H9 (cell line): ENCODE data around the gene TADA2B. TPM values are rescaled to one million over a fixed set of nuclear protein-coding genes. Genes with fewer than 3 reads are reported as not detected.

Experiments used
- DNase-seq: peaks from one replicate; pipeline ENCODE4 v3.0.0-alpha.2; 2017
- H2AFZ ChIP-seq: one replicate; pipeline ENCODE4 v1.6.1; 2013; ENCODE audit warnings: mild to moderate bottlenecking, low read length, control low read depth, moderate library complexity
- H2AK5ac ChIP-seq: 2 replicates; pipeline ENCODE4 v1.6.1; 2013; ENCODE audit warnings: low read length, control low read depth, mixed read lengths; ENCODE audit not compliant: insufficient read length
- H2BK120ac ChIP-seq: one replicate; pipeline ENCODE4 v1.6.1; 2013; ENCODE audit warnings: low read depth, mild to moderate bottlenecking, low read length, control low read depth, inconsistent platforms; ENCODE audit not compliant: poor library complexity, severe bottlenecking
- H2BK12ac ChIP-seq: 2 replicates; pipeline ENCODE4 v1.6.1; 2013; ENCODE audit warnings: low read length, control low read depth, mixed read lengths, low read depth; ENCODE audit not compliant: insufficient read length
- H2BK15ac ChIP-seq: 2 replicates; pipeline ENCODE4 v1.6.1; 2013; ENCODE audit warnings: low read depth, low read length, control low read depth
- H2BK20ac ChIP-seq: one replicate; pipeline ENCODE4 v1.6.1; 2013; ENCODE audit warnings: low read depth, mild to moderate bottlenecking, low read length, control low read depth, inconsistent platforms; ENCODE audit not compliant: poor library complexity, severe bottlenecking
- H2BK5ac ChIP-seq: 2 replicates; pipeline ENCODE4 v1.6.1; 2013; ENCODE audit warnings: low read length, control low read depth, mixed read lengths; ENCODE audit not compliant: insufficient read length
- H3K14ac ChIP-seq: 2 replicates; pipeline ENCODE4 v1.6.1; 2013; ENCODE audit warnings: low read length, control low read depth; ENCODE audit not compliant: insufficient read depth
- H3K18ac ChIP-seq: 2 replicates; pipeline ENCODE4 v1.6.1; 2013; ENCODE audit warnings: low read depth, mild to moderate bottlenecking, mixed read lengths, low read length, control low read depth; ENCODE audit not compliant: insufficient read length
- H3K23ac ChIP-seq: 2 replicates; pipeline ENCODE4 v1.6.1; 2013; ENCODE audit warnings: low read length, control low read depth, mixed read lengths, low read depth; ENCODE audit not compliant: insufficient read length
- H3K23me2 ChIP-seq: 2 replicates; pipeline ENCODE4 v1.6.1; 2013; ENCODE audit warnings: low read depth, mild to moderate bottlenecking, mixed read lengths, low read length, control low read depth; ENCODE audit not compliant: insufficient read length, poor library complexity, severe bottlenecking
- H3K27ac ChIP-seq: 2 replicates; pipeline ENCODE4 v1.5.1; 2013; ENCODE audit warnings: low read length, control low read depth, mixed read lengths, low read depth; ENCODE audit not compliant: insufficient read length
- H3K27me3 ChIP-seq: 2 replicates; pipeline ENCODE4 v1.6.1; 2013; ENCODE audit warnings: low read length, control low read depth, inconsistent platforms; ENCODE audit not compliant: insufficient read depth
- H3K4ac ChIP-seq: 2 replicates; pipeline ENCODE4 v1.6.1; 2013; ENCODE audit warnings: low read depth, mild to moderate bottlenecking, control low read depth, inconsistent platforms, low read length, moderate library complexity
- H3K4me1 ChIP-seq: 2 replicates; pipeline ENCODE4 v1.6.1; 2013; ENCODE audit warnings: low read length, control low read depth, inconsistent platforms; ENCODE audit not compliant: insufficient read depth
- H3K4me2 ChIP-seq: 2 replicates; pipeline ENCODE4 v1.6.1; 2013; ENCODE audit warnings: low read length, control low read depth, mixed read lengths; ENCODE audit not compliant: insufficient read length, insufficient read depth
- H3K56ac ChIP-seq: 2 replicates; pipeline ENCODE4 v1.6.1; 2013; ENCODE audit warnings: low read depth, mild to moderate bottlenecking, mixed read lengths, low read length, control low read depth; ENCODE audit not compliant: insufficient read length
- H3K79me1 ChIP-seq: 2 replicates; pipeline ENCODE4 v1.6.1; 2013; ENCODE audit warnings: low read depth, mild to moderate bottlenecking, moderate library complexity, low read length, control low read depth, inconsistent platforms; ENCODE audit not compliant: insufficient read depth, poor library complexity, severe bottlenecking
- H3K79me2 ChIP-seq: 2 replicates; pipeline ENCODE4 v1.6.1; 2013; ENCODE audit warnings: low read length, control low read depth, inconsistent platforms; ENCODE audit not compliant: insufficient read depth
- H3K9ac ChIP-seq: 2 replicates; pipeline ENCODE4 v1.6.1; 2013; ENCODE audit warnings: low read length, control low read depth, mixed read lengths; ENCODE audit not compliant: insufficient read length; ENCODE audit errors: extremely low read depth
- H3K9me3 ChIP-seq: one replicate; pipeline ENCODE4 v1.6.1; 2013; ENCODE audit warnings: low read depth, low read length, inconsistent platforms; ENCODE audit not compliant: control insufficient read depth
- H3T11ph ChIP-seq: one replicate; pipeline ENCODE4 v1.6.1; 2013; ENCODE audit warnings: mild to moderate bottlenecking, low read length, control low read depth, inconsistent platforms
- H4K20me1 ChIP-seq: one replicate; pipeline ENCODE4 v1.6.1; 2013; ENCODE audit not compliant: control insufficient read depth, insufficient read length, insufficient read depth
- H4K5ac ChIP-seq: 2 replicates; pipeline ENCODE4 v1.6.1; 2013; ENCODE audit warnings: low read depth, mild to moderate bottlenecking, mixed read lengths, low read length, control low read depth; ENCODE audit not compliant: insufficient read length
- H4K8ac ChIP-seq: replicated peaks from 2 replicates; pipeline ENCODE4 v1.6.1; 2013; ENCODE audit warnings: low read length, control low read depth, mixed read lengths, low read depth; ENCODE audit not compliant: insufficient read length
- H4K91ac ChIP-seq: 2 replicates; pipeline ENCODE4 v1.6.1; 2013; ENCODE audit warnings: low read depth, mild to moderate bottlenecking, moderate library complexity, mixed read lengths, low read length, control low read depth; ENCODE audit not compliant: insufficient read length
- H3K27ac Mint-ChIP-seq, 3 experiments: 2 replicates in 2 of 3; 3 replicates in 1 of 3; pipeline ENCODE4 v1.8.0; 2020 to 2021; ENCODE audit warnings: mixed read lengths in 3 of 3, mild to moderate bottlenecking in 1 of 3, moderate library complexity in 1 of 3
- H3K27me3 Mint-ChIP-seq: 2 replicates; pipeline ENCODE4 v1.8.0; 2021; ENCODE audit warnings: low read depth, mild to moderate bottlenecking, moderate library complexity, mixed read lengths
- H3K36me3 Mint-ChIP-seq, 3 experiments: 2 replicates in 2 of 3; 3 replicates in 1 of 3; pipeline ENCODE4 v1.8.0; 2020 to 2021; ENCODE audit warnings: low read depth in 3 of 3, mixed read lengths in 3 of 3; ENCODE audit not compliant: insufficient read depth in 1 of 3
- H3K4me1 Mint-ChIP-seq, 2 experiments: 2 replicates each; pipeline ENCODE4 v1.8.0; 2020; ENCODE audit warnings: mixed read lengths in 2 of 2
- H3K4me3 Mint-ChIP-seq, 2 experiments: 2 replicates in 1 of 2; 3 replicates in 1 of 2; pipeline ENCODE4 v1.8.0; 2020 to 2021; ENCODE audit warnings: mild to moderate bottlenecking in 2 of 2, mixed read lengths in 2 of 2, moderate library complexity in 1 of 2
- H3K9me3 Mint-ChIP-seq, 2 experiments: 2 replicates in 1 of 2; 3 replicates in 1 of 2; pipeline ENCODE4 v1.8.0; 2020; ENCODE audit warnings: mild to moderate bottlenecking in 2 of 2, mixed read lengths in 2 of 2, moderate library complexity in 1 of 2
- WGBS: extraction: QIAGEN DNeasy Blood & Tissue Kit; methylation state at CpG from one replicate; pipeline ENCODE4 v1.1.7; 2013; ENCODE audit warnings: missing lambda C conversion rate, low lambda C conversion rate, mixed read lengths; ENCODE audit not compliant: insufficient read length; ENCODE audit errors: extremely low coverage; 5-methylcytosine and 5-hydroxymethylcytosine counted together
- total RNA-seq: library from RNA; stranded (reverse); gene quantifications from 2 replicates; pipeline ENCODE4 v1.2.1, GENCODE V29; 2021
- TF ChIP-seq, protein P1 (sequence below): fragments of 200-600 bp; sonication (generic); conservative IDR thresholded peaks from 3 replicates; pipeline ENCODE4 v1.8.0; 2021; ENCODE audit warnings: antibody characterized with exemption, mild to moderate bottlenecking

Gene TADA2B
- total RNA-seq, 1 experiment from 2014 or later = 14.0 TPM

DNA sequence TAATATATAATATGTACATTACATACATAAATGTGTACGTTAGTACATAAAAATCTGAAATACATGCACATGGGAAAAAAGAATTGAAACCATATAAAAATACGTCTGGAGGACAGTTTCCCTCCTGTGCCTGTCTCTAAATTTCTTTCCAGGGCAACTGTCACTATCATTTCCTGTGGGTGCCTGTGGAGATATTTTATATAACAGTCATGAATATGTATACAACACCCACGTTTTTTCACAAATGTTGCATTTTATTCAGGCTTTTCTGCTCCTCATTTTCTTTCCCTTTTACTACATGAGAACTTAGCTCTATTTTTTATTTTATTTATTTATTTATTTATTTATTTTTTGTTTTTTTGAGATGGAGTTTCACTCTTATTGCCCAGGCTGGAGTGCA is 48.9 kb downstream of the TADA2B start:
- Histone ChIP-seq H3K79me2 (no peaks in the 10 kb centered on the region), H3K23ac (no peak overlapping the region), H3K23me2 (no peaks in the 10 kb centered on the region), H4K91ac (no peak overlapping the region), H2BK120ac (no peak overlapping the region), H3K4me2 (no peak overlapping the region), H3K27me3 (peaks cover 22% of the 10 kb centered on the region; the same call in 1 of the 2 replicates), H3K56ac (no peak overlapping the region), H4K5ac (no peak overlapping the region), H3T11ph (no peak overlapping the region), H3K9me3 (no peaks in the 10 kb centered on the region), H2AFZ (no peak overlapping the region), H4K8ac (no peak overlapping the region), H2BK12ac (no peak overlapping the region), H2BK5ac (no peak overlapping the region), H2BK20ac (no peak overlapping the region), H4K20me1 (no peaks in the 10 kb centered on the region), H2AK5ac (no peak overlapping the region), H3K14ac (no peak overlapping the region), H3K18ac (no peak overlapping the region), H3K9ac (no peak overlapping the region), H3K4me1 (no peaks in the 10 kb centered on the region), H3K79me1 (no peaks in the 10 kb centered on the region), H3K4ac (no peak overlapping the region), H2BK15ac (no peak overlapping the region), H3K27ac (no peak overlapping the region)
- H3K9me3 Mint-ChIP-seq = peaks cover 7 to 8% of the 10 kb centered on the region in 2 experiments; a peak in 4 of 5 replicates
- no peaks in the 10 kb centered on the region; a peak in 1 of 7 replicates for H3K36me3 Mint-ChIP-seq
- DNase-seq = no peak
- peaks cover 95% of the 10 kb centered on the region for H3K27me3 Mint-ChIP-seq
- TF ChIP-seq, protein P1, sequence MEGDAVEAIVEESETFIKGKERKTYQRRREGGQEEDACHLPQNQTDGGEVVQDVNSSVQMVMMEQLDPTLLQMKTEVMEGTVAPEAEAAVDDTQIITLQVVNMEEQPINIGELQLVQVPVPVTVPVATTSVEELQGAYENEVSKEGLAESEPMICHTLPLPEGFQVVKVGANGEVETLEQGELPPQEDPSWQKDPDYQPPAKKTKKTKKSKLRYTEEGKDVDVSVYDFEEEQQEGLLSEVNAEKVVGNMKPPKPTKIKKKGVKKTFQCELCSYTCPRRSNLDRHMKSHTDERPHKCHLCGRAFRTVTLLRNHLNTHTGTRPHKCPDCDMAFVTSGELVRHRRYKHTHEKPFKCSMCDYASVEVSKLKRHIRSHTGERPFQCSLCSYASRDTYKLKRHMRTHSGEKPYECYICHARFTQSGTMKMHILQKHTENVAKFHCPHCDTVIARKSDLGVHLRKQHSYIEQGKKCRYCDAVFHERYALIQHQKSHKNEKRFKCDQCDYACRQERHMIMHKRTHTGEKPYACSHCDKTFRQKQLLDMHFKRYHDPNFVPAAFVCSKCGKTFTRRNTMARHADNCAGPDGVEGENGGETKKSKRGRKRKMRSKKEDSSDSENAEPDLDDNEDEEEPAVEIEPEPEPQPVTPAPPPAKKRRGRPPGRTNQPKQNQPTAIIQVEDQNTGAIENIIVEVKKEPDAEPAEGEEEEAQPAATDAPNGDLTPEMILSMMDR = no peak
- WGBS = no CpG with 5 or more reads among the region's 3 CpGs
- H3K4me1 Mint-ChIP-seq = no peaks in the 10 kb centered on the region
- no peak overlapping the region for H3K27ac Mint-ChIP-seq
- no peak overlapping the region for H3K4me3 Mint-ChIP-seq
